ENCODE measurements around the gene UBB.

UBB gene

GRCh38 chr17:16417399-16417798 lies 36.5 kb downstream of the UBB start:
- in situ Hi-C loops (cut with MboI; ENCODE audit: low sequenced_read_pairs) = no loop called here

GRCh38 chr17:16417896-16418684 lies 37.2 kb downstream of the UBB start:
- in situ Hi-C loops (cut with MboI; ENCODE audit: low sequenced_read_pairs) = no loop called here

- in situ Hi-C loops (cut with MboI; ENCODE audit: low sequenced_read_pairs) = no loop called here
Measured at GRCh38 chr17:16418685-16419068, 37.8 kb downstream of the UBB start.

GRCh38 chr17:16419074-16419928 lies 38.4 kb downstream of the UBB start:
- in situ Hi-C loops (cut with MboI; ENCODE audit: low sequenced_read_pairs) = no loop called here

GRCh38 chr17:16419929-16420271 lies 39.0 kb downstream of the UBB start:
- in situ Hi-C loops (cut with MboI; ENCODE audit: low sequenced_read_pairs) = no loop called here

GRCh38 chr17:16422416-16422815 lies 41.5 kb downstream of the UBB start:
- in situ Hi-C loops (cut with MboI; ENCODE audit: low sequenced_read_pairs) = no loop called here

- in situ Hi-C loops (cut with MboI; ENCODE audit: low sequenced_read_pairs) = no loop called here
Measured at GRCh38 chr17:16423226-16423872, 42.5 kb downstream of the UBB start.

GRCh38 chr17:16425202-16425601 lies 44.3 kb downstream of the UBB start:
- in situ Hi-C loops (cut with MboI; ENCODE audit: low sequenced_read_pairs) = loop anchor here (25.0 kb wide), 1 partner anchor 887 kb away; the partner anchor contains the start of gene NT5M

GRCh38 chr17:16425698-16426659 lies 45.1 kb downstream of the UBB start:
- in situ Hi-C loops (cut with MboI; ENCODE audit: low sequenced_read_pairs) = loop anchor here (25.0 kb wide), 1 partner anchor 886 kb away; the partner anchor contains the start of gene NT5M

- in situ Hi-C loops (cut with MboI; ENCODE audit: low sequenced_read_pairs) = loop anchor here (25.0 kb wide), 1 partner anchor 885 kb away; the partner anchor contains the start of gene NT5M
Measured at GRCh38 chr17:16427020-16427419, 46.1 kb downstream of the UBB start.

GRCh38 chr17:16428098-16428882 lies 47.4 kb downstream of the UBB start:
- in situ Hi-C loops (cut with MboI; ENCODE audit: low sequenced_read_pairs) = loop anchor here (25.0 kb wide), 1 partner anchor 884 kb away; the partner anchor contains the start of gene NT5M

GRCh38 chr17:16429083-16429482 lies 48.2 kb downstream of the UBB start:
- in situ Hi-C loops (cut with MboI; ENCODE audit: low sequenced_read_pairs) = loop anchor here (25.0 kb wide), 1 partner anchor 883 kb away; the partner anchor contains the start of gene NT5M

GRCh38 chr17:16430650-16431049 lies 49.8 kb downstream of the UBB start:
- in situ Hi-C loops (cut with MboI; ENCODE audit: low sequenced_read_pairs) = loop anchor here (25.0 kb wide), 1 partner anchor 882 kb away; the partner anchor contains the start of gene NT5M

GRCh38 chr17:16432017-16432416 lies 51.1 kb downstream of the UBB start:
- in situ Hi-C loops (cut with MboI; ENCODE audit: low sequenced_read_pairs) = loop anchor here (25.0 kb wide), 1 partner anchor 880 kb away; the partner anchor contains the start of gene NT5M

Measured in HL-60/S4 (cell line).